ENCODE results near the gene C16orf54. TPM values are rescaled to one million over a fixed set of nuclear protein-coding genes. Genes with fewer than 3 reads are reported as not detected.
"Not testable (repeated sequence)": the region's sequence is repeated elsewhere in the genome, so short reads cannot be mapped to it uniquely, and the experiment has no call there.

The C16orf54 gene
- total RNA-seq, 1 donor from 2014 or later, result 11.2 TPM

DNA sequence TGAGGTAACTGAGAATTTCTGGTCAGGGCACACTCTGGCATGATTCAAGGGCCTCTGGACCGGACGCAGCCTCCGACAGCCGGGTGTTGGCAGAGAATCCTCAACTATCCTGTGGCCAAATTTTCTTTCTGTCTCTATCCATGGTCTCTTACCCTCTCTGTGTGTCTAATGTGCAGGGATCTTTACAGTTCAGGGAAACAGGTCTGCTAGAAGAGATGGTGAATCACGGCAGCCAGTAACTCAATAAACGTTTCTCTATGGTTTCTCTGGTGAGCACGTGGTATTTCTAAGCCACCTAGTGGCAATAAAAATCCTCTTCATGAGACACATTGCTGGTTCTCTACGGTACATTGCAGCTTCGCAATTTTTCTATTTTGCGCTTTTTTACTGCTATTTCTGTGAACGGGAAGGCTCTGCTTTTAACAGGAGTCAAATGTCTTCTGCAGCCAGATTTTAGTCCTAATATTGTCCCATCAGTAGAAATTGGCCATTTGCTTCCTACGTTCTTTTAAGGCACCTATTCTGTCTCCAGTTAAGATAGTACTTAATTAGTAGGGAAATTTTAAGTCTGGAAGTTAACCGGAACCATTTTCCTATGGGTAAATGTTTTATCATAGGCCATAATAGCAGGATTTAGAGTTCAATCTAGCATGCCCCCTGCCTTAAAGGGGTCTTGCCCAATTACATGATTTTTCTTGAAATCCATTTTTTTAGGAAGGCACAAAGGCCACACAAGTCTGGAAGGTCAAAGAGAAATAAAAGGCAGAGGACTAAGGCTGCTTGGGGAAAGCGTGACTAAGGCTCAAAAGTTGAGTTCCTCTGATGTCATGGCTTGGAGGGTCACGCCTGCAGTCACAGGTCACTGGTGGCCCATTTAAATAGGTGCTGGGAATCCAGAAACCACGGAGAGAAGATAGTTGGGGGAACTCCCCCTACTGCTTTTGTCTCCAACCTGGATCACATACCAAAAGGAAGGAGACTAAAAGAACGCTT, 35.3 kb downstream of the C16orf54 start:
- H3K9me3 ChIP-seq, result no peaks in the 10 kb centered on the region
- DNase-seq, result peak; percentile 3
- peaks cover 8% of the 10 kb centered on the region for H3K4me1 ChIP-seq
- no peak overlapping the region for H3K4me3 ChIP-seq
- TF ChIP-seq, protein P1, sequence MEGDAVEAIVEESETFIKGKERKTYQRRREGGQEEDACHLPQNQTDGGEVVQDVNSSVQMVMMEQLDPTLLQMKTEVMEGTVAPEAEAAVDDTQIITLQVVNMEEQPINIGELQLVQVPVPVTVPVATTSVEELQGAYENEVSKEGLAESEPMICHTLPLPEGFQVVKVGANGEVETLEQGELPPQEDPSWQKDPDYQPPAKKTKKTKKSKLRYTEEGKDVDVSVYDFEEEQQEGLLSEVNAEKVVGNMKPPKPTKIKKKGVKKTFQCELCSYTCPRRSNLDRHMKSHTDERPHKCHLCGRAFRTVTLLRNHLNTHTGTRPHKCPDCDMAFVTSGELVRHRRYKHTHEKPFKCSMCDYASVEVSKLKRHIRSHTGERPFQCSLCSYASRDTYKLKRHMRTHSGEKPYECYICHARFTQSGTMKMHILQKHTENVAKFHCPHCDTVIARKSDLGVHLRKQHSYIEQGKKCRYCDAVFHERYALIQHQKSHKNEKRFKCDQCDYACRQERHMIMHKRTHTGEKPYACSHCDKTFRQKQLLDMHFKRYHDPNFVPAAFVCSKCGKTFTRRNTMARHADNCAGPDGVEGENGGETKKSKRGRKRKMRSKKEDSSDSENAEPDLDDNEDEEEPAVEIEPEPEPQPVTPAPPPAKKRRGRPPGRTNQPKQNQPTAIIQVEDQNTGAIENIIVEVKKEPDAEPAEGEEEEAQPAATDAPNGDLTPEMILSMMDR (IDR thresholded peaks at IDR 0.05), result peak; percentile 64
- intact Hi-C loops (cut with DNase I), result no loop called here
- H3K27me3 ChIP-seq (ENCODE audit: low read depth), result no peaks in the 10 kb centered on the region
- ATAC-seq, result peak; percentile 78 to 89
- H3K27ac ChIP-seq, result no peak overlapping the region
- H3K36me3 ChIP-seq, result no peaks in the 10 kb centered on the region

DNA sequence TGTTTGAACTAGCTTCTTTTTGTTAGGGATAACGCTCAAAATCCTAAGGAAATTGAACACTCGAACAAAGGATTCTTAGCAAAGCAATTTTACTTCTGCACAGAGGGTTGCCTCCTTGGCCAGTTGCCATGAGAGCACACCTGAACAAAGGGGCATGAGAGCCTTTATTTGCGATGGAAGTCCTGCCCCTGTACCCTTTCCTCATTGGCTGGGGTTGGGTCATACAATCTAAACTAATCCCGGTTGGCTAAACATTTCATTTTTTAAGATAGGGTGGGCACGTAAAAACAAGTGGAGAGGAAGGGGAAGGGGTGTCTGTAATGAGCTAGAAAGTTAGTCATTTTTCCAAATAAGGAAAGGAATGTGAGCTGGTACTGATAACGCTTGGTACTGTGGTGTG, 36.1 kb downstream of the C16orf54 start:
- H3K27ac ChIP-seq; H3K36me3 ChIP-seq; H3K4me1 ChIP-seq; intact Hi-C loops (cut with DNase I); H3K9me3 ChIP-seq; H3K27me3 ChIP-seq (ENCODE audit: low read depth); DNase-seq; H3K4me3 ChIP-seq; ATAC-seq: not testable (repeated sequence)

DNA sequence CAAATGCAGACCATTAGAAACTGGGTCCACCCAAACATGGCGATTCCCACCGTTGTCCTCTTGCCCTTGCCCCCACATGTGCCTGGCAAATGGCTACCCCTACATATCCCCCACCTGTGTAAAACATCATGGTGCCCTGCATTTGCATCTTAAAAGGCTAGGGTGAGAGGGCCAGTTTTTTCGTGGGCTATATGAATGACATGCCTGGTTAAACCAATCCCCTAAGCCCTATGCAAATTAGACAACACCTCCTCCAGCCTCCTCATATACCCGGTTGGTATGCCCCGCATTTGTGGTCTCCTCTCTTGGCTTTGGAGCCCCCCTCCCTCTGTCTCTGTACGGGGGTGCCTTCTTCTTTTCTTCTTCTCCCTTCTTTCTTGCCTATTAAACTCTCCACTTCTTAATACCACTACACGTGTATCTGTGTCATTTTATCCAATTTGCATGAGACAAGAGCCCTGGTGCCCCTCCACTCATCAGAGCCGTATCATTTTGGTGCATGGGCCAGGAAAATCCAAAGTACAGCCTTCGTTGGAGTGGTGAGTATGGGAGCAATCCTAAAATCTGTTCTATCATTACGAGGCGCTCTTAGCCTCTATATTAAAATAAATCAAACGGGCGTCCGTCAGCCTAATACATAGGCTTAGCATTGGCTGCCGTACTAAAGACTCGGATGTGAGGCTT, 36.7 kb downstream of the C16orf54 start:
- Histone ChIP-seq H3K4me1 (peaks cover 8% of the 10 kb centered on the region), H3K27me3 (ENCODE audit: low read depth) (no peaks in the 10 kb centered on the region), H3K36me3 (no peaks in the 10 kb centered on the region), H3K9me3 (no peaks in the 10 kb centered on the region), H3K27ac (no peak overlapping the region), H3K4me3 (no peak overlapping the region)
- ATAC-seq (no peak), DNase-seq (peak; percentile 5)
- intact Hi-C loops (cut with DNase I), result no loop called here
- TF ChIP-seq, protein P1 (IDR thresholded peaks at IDR 0.05), result no peak

DNA sequence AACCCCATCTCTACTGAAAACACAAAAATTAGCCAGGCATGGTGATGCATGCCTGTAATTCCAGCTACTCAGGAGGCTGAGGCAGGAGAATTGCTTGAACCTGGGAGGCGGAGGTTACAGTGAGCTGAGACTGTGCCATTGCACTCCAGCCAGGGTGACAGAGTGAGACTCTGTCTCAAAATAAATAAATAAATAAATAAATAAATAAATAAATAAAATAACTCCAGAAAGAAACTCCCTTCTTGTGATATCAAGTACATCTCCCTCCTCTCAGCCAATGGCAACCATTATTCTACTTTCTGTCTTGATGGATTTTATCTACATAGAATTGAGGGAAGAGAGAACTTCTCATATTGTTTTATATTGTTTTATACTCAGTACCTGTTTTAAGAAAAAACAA, 38.6 kb downstream of the C16orf54 start:
- H3K4me3 ChIP-seq; H3K27ac ChIP-seq; intact Hi-C loops (cut with DNase I); H3K27me3 ChIP-seq (ENCODE audit: low read depth); DNase-seq; H3K36me3 ChIP-seq; H3K9me3 ChIP-seq; H3K4me1 ChIP-seq; ATAC-seq: not testable (repeated sequence)

DNA sequence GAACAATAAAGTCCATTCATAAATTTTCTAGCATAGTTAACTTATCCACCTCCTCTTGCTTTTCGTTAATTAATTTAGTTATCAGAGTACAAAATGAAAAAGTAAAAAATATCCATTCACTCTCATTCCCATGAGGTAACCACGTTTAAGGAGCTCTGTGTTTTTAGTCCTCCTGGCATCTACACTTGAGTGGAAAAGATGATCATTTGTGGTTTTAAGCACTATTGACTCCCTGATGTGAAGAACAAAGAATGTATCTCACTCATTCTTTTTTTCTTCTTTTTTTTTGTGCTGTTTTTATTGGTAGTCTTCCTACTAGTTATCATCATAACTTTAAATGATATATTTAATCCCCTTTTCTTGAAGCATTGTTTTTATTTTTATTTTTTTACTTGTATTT, 40.8 kb downstream of the C16orf54 start:
- Histone ChIP-seq H3K4me1 (peaks cover under 1% of the 10 kb centered on the region), H3K27me3 (ENCODE audit: low read depth) (no peaks in the 10 kb centered on the region), H3K27ac (no peak overlapping the region), H3K4me3 (no peak overlapping the region), H3K9me3 (no peaks in the 10 kb centered on the region), H3K36me3 (no peaks in the 10 kb centered on the region)
- TF ChIP-seq, protein P1 (IDR thresholded peaks at IDR 0.05), result no peak
- ATAC-seq, result no peak
- intact Hi-C loops (cut with DNase I), result no loop called here
- DNase-seq, result no peak

DNA sequence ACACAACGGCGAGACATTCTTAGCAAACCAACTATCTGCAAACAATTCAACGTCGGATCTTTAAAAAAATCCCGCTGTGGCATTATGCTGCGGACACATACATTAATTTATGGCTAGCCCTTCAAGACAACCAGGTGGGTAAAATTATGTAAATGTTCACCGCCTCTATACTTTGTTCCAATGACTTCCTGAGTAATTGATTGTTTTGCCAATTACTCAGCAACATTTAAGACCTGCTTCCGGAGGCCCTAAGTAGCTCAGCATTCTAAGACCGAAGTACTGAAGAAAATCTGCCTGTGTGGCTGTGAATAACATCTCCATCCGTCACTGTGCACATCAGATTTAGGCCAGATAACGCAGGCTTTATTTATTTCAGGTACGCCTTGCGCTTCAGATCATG, 43.5 kb downstream of the C16orf54 start:
- Histone ChIP-seq H3K4me3 (no peak overlapping the region), H3K27ac (peak overlapping the region; percentile 33), H3K36me3 (no peaks in the 10 kb centered on the region), H3K27me3 (ENCODE audit: low read depth) (no peaks in the 10 kb centered on the region), H3K9me3 (no peaks in the 10 kb centered on the region), H3K4me1 (no peaks in the 10 kb centered on the region)
- intact Hi-C loops (cut with DNase I), result no loop called here
- ATAC-seq (no peak), DNase-seq (no peak)
- TF ChIP-seq, protein P1 (IDR thresholded peaks at IDR 0.05), result no peak

All from lower lobe of right lung (tissue), 2 donors.